ENCODE measurements around the gene LGALS13.

The LGALS13 gene, protein sequence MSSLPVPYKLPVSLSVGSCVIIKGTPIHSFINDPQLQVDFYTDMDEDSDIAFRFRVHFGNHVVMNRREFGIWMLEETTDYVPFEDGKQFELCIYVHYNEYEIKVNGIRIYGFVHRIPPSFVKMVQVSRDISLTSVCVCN

DNA sequence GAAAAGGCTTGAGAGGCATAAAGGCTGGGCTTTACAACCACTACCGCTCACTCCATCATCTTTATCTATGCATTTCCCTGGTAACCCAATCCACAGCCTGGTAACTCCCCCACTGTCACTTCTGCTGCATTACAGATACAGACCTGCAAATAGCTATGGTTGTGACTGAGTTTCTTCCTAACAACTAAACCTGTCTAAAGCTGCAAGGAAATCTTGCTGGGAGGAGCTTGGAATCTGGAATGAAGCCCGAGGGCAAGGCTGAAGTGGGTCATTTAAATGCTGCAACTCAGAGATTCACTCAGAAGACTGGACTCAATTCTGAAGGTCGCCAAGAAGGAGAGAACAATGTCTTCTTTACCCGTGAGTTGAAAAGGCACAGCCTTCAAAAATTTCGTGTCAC, at the start of gene LGALS13:
TSS of gene LGALS13 (plus strand) at position 301 of the 400 bp plus-strand sequence. CDS start at position 346, 45 bp downstream.
- no peak for DNase-seq

DNA sequence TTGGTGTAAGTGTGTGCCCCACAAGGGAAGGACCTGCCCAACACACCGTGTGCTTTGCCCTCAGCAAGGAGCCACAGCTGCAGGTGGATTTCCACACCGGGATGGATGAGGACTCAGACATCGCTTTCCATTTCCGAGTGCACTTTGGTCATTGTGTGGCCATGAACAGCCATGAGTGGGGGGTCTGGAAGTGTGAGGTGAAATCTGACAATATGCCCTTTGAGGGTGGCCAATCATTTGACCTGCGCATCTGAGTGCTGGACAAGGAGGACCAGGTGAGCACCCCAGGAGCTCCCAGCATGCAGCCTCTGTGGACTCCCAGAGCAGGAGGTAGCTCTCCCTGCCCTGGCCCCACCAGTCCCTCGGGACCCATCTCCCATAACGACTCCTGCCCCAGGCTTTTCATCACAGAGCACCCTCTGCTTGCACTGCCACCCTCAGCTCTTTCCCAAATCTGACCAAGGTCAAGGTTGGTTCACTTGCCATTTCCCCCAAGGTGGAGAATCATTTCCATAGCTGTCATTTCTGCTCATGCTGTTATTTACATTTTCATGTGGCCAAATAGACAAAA, 49.2 kb upstream of the LGALS13 start:
- no peak for DNase-seq

DNA sequence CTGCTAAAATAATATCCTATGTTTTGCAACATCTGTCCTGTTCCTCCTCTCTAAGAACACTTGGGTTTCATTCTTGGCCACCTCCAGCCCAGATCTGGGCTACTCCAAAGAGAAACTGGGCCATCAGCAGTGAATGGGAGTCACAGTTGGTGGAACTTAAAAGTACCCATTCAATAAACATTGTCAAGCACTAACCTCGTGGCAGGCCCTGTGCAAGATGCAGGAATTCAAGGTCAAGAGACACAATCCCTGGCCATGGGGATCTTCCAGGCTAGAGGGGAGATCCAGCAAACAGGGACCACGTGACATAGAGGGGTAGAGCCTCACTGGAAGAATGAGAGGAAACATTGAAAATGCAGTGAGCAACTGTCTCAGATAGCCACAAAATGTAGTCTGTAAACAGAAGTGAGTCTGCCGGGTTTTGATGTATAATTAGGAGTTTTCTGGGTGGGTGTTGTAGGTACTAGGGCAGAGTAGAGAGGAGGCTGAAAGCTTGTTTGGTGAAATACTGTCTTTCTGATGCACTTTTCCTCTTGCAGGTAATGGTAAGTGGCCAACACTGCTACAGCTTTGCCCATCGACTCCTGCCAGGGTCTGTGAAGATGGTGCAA, 47.5 kb upstream of the LGALS13 start:
- DNase-seq = no peak

DNA sequence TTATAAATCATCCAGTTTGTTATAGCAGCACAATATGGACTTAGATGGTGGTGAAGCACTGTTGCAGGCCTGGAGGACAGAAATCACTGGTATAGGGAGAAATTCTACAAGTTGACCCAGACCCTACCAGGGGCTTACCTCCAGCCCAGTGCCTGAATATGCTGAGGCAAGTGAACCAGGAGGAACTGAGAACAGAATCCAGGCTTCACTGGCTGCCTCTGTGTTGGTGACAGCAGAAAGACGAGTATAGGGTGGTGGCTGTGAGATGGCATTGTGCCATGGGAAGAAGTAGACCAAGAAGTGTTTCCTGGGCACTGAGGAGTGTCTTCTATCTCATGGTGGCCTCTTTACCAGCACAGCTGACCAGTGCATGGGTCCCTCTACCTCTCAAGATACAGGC, 46.4 kb upstream of the LGALS13 start:
- no peak for DNase-seq

DNA sequence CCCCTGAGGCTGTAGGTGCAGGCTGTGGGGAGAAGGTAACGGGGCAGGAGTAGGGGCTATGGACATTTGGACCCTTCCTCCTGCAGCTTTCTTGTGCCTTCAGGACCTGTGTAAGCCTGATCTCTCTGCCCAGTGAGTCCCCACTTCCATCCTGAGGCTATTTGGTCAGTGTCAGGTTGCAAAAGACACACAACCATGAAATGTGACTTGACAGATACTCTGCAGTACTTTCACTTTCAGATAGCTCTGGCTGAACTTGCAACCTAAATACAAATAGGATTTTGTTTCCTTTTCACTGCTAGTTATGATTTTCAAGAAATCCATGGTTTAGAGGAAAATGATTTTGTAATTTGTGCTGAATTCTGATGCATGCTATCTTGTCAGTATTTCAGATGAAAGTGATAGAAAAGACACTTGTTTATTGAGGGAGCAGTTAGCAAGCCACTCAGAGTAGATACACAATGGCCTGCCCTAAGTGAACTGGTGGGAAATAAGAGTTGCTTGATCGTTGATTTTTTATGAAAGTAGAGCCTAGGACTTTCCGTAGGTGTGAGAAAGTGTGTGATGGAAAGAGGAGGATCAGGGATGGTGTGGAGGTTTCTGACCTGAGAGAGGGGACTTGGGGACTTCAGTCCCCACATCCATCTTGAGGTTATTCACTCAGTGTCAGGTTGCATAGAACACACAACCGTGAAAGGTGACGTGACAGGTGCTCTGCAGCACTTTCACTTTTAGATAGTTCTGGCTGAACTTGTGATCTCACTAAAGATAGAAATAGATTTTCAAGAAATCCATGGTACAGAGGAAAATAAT, 44.3 kb upstream of the LGALS13 start:
- no peak for DNase-seq

DNA sequence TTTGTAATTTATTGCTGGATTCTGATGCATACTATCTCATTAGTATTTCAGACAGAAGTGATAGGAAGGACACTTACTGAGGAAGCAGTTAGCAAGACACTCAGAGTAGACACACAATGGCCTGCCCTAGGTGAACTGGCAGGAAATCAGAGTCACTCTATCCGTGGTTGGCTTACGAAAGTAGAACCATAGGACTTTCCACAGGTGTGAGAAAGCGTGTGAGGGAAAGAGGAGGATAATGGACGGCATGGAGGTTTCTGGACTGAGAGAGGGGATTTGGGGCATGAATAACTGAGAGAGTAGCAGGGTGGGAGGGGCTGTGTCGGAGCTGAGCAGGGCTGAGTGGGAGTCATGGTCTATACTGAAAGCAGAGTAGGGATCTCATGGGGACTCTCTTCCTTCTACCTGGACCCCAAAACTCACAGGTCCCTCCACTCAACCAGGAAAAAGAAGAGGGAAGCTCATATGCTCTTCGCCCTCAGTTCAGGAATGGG, 43.7 kb upstream of the LGALS13 start:
- DNase-seq = no peak

DNA sequence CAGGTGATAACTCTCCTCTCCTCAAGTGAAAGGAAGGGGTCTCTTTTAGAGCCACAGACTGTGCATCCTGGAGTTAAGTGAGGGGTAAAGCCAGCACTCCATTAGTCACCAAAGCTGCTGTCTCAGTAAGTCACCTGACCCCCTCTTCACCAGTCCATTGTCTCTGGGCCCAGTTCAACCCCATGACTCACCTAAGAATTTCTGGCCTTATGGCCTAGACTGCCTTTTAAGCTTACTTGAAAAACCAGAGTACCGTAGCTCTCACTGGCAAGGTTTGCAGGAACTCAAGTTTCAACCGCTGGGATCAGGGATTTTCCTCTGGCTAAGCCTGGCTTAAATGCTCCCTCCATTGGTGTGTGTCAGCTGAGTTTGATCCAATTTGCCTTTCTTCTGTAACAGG, 38.9 kb upstream of the LGALS13 start:
- peak; percentile 42 for DNase-seq

DNA sequence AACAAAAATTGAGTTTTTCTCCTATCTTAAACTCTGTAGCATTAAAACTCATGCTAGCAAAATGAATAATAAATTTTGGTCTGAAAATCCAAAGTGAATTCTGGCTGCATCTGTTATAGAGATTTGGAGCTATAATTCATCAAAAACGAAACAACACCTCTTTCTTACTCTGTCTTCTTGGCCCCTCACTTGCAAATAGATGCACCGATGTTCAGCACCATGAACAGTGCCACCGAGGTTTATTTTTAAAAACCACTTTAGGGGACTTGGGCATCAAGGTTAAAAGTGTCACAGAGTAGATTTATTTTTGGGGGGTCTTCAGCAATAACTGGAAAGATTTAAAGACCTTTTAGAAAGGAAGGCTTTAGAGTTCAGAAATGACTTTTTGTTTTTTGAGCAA, 36.3 kb upstream of the LGALS13 start:
- no peak for DNase-seq

DNA sequence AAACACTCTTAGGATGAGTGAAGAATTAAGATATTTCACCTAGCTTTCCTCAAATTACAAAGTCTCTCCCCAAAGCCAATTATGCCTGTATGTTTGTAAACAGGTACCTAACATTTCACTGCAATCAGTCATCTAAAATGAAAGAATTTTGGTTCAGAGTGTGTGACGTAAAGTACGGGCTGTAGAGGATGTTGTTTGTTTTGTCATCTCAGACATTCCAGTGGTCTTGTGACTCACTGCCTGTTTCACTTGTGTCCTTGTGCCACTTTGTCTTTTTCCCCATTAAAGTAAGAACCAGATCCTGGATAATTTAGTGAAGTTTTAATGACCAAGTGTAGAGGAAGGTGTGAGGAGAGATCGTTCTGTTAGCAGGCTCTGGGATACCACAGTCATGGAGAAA, 33.7 kb upstream of the LGALS13 start:
- peak; percentile 18 for DNase-seq

DNA sequence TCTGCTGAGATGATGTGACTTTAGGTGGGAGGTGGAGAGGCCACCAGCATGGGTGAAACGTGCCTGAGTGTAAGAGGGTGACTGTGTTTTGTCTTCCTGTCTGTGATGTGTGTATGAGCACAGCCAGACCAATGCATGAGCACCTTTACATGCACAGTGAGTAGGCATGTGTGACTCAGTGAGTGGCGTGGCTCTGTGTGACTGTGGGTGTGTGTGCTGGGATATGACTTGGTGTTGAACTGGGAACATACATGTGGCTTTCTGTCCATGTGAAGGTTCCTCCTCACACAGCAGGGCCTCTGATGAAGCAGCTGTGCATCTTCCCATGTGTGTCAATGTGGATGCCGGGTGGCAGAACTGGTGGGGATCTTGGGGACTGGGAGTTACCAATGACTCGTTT, 19.9 kb upstream of the LGALS13 start:
- DNase-seq = no peak

DNA sequence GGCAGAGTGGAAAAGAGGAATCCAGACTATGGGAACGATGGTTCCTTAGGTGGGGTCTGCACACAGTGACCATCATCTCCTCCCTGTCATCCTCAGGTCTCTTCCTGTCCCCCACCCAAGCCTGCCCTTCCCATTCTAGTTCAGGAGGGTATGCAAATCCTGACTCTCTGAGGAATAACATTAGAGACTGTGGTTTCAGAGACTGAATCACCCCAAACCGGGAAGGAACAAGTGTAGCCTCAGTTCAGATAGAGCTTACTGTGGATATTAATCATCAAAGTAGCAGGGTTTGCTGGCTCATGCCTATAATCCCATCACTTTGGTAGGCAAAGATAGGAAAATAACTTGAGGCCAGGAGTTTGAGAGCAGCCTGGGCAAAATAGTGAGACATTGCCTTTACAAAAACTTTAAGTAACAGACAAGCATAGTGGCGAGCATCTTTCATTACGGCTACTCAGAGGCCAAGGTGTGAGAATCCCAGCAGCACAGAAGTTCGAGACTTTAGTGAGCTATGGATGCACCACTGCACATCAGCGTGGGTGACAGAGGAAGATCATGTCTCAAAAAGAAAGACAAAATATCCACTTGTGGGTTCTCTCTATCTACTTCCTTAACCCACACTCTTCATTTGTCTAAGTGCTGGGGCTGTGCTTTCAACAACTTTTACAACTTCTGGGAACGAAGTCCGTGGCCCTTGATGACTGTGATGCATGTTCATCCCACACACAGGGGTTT, 19.3 kb upstream of the LGALS13 start:
- DNase-seq = no peak

DNA sequence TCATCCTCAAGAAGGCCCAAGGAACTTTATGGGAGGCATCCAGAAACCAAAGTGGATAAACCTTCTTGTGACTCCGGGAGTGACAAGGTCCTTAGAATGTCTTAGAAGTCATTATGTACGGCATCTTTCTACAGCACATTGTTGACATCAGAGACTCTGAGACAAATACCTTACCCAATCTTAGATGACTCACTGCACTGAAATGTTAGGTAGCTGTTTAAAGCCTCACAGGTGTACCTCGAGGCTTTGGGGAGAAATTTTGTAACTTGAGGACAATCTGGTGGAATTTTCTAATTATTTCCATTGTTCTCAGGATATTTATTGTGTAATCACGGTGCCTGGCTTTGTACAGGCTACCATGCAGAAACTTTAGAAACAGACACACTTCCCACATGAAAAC, 14.8 kb upstream of the LGALS13 start:
- DNase-seq = no peak

DNA sequence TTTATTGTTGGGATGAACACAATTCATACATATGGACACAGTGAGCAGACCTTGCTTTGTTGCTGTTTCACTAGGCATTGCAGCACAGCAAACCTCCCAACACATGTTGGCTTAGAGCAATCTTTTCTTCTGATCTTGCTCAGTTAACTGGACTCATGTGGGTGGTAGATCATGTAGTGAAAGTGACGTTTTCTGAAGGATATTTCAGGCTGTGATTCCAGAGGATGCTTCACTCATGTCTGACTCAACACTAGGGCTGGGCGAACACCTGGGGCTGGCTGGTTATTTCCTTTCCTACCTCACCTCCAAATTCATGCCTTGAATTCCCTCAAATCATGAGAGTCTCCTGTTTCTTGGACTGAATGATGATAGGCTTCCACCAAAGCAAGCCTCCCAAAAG, 14.3 kb upstream of the LGALS13 start:
- DNase-seq = no peak

DNA sequence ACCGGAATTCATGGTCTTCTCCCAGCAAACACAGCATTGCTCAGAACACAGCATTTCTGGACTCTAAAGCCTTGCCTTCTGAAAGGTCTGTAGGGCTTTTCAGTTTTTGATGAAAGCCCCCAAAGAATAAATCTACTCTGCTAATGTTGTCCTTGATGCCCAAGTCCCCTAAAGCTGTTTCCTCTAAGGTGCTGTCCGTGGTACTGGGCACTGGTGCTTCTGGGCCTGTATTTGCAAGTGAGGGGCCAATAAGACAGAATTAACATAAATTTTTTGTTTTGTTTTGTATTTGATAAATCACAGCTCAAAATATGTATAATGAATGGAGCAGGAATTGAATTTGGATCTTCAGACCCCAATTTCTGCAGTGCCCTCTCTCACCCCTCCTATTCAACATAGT, 12.1 kb upstream of the LGALS13 start:
- DNase-seq = no peak

DNA sequence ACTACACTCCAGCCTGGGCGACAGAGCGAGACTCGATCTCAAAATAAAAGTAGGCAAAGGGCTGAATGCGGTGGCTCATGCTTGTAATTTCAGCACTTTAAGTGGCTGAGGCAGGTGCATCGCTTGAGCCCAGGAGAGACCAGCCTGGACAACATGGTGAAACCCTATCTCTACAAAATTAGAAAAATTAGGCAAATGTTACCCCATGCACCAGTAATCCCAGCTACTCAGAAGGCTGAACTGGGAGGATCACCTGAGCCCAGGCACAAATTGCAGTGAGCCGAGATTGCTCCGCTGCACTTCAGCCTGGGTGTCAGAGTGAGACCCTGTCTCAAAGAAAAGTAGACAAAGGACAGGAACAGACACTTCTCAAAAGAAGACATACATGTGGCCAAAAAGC, 9.9 kb upstream of the LGALS13 start:
- DNase-seq = no peak

DNA sequence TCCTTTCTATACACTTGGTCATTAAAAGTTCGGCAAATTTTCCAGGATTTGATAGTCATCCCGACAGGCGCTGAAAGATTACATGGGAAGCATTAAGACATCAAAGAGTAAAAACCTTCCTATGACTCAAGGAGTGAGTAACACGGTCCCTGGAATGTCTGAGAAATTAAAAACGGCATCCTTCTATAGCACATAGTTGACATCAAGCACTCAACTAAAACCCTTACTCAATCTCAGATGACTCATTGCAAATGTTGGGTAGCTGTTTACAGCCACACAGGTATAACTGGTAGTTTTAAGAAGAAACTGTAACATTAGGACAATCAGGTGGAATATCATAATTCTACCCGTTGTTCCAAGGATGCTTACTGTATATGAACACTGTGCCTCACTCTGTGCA, 6.4 kb upstream of the LGALS13 start:
- DNase-seq = no peak

DNA sequence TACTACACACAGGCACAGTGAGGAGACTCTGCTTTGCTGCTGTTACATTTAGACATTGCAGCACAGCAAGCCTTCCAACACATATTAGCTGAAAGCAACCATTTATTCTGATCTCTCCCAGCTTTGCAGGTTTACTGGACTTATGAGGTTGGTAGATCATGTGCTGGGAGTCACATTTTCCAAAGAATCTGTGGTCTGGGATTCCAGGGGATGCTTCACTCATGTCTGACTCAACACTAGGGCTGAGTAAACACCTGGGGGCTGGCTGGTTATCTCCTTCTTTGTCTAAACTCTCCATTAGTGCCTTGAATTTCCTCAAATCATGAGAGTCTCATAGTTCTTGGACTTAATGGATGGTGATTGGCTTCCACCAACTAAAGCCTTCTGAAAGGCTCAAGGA, 5.4 kb upstream of the LGALS13 start:
- DNase-seq = no peak

DNA sequence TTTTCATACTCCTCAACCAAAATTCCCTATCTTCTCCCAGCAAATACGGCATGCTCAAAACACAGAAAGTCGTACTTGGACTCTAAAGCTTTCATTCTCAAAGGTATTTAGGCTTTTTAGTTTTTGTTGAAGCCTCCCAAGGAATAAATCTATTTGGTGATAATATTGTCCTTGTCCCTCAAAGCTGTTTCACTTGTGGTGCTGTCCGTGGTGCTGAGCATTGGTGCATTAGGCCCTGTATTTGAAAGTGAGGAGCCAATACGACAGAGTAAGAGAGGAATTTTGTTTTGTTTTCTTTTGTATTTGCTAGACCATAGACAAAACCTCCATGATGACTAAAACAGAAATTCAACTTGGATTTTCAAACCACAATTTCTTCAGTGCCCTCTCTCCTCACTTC, 3.2 kb upstream of the LGALS13 start:
- DNase-seq = no peak

DNA sequence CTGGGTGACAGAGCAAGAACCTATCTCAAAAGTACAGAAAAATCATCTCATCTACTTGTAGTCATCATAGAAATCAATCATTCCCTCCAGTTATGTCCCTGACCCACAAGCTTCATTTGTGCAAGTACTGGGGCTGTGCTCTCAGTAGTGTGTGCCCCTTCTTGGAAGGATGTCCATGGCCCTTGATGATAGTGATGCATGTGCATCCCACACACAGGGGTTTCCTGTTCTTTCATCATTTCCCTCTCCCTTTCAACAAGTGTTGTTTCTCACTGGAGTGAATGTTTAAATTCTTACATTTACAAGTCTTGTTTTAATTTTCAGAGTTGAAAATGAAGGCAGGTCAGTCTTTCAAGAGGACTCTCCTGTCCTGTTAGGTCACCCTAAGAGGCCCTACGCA, 1.5 kb downstream of the LGALS13 start:
- no peak for DNase-seq

DNA sequence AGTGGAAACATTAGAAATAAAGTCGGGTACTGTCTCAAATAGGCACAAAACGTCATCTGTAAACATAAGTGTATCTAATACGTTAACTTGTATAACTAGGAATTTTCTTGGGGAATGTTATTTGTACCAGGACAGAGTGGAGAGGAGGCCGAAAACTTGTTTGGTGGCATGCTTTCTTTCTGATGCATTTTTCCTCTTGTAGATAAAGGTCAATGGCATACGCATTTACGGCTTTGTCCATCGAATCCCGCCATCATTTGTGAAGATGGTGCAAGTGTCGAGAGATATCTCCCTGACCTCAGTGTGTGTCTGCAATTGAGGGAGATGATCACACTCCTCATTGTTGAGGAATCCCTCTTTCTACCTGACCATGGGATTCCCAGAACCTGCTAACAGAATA, 4.7 kb downstream of the LGALS13 start:
- no peak for DNase-seq

DNA sequence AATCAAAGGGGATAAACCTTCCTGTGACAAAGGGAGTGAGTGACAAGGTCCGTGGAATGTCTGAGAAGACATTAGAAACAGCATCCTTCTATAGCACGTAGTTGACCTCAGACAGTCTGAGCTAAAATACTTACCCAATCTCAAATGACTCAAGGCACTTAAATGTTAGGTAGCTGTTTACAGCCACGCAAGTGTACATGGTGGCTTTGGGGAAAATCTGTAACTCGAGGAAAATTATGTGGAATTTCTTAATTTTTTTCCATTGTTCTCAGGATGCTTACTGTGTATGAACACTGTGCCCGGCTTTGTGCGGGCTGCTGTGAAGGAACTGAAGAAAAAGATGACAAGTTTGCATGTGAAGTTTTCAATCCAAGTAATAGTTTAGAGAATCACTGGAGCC, 5.2 kb downstream of the LGALS13 start:
- DNase-seq = no peak

DNA sequence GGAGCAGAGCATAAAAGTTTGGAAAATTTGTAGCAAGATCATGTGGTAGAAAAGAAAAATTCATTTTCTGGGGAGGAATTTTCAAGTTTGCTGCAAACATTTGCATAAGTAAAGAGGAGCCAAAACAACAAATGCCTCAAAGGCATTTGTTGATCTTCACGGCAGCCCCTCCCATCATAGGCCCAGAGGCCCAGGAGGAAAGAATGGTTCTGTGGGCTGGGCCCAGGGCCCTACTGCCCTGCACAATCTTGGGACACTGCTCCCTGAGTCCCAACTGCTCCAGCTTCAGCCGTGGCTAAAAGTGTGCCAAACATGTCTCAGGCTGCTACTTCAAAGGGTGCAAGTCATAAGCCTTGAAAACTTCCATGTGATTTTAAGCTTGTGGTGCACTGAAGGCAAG, 11.3 kb downstream of the LGALS13 start:
- no peak for DNase-seq

DNA sequence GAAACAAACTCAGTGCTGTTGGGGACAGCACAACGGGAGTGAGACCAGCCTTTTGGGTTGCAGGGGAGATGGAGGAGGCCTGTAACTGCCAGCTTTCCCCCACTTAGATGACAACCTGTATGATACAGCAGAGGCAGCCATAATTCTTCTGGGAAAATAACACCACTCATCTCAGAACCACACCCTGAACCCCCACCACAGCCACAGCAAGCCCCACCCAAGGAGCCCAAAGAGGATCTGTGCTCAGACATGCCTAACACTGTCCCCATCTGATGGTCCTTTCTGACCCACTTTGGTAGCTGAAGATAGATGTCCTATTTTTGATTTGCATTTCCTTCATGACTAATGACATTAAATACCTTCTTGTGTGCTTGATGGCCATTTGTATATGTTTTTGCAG, 15.4 kb downstream of the LGALS13 start:
- no peak for DNase-seq
